GM12872 (cell line): ENCODE data around the gene C1QTNF8.

Source experiments
- TF ChIP-seq, protein P1 (sequence below): IDR thresholded peaks from 3 replicates; pipeline ENCODE4 v1.5.1; 2011; ENCODE audit warnings: low read depth, mild to moderate bottlenecking, low read length, moderate library complexity; ENCODE audit not compliant: insufficient read depth

C1QTNF8 gene

DNA sequence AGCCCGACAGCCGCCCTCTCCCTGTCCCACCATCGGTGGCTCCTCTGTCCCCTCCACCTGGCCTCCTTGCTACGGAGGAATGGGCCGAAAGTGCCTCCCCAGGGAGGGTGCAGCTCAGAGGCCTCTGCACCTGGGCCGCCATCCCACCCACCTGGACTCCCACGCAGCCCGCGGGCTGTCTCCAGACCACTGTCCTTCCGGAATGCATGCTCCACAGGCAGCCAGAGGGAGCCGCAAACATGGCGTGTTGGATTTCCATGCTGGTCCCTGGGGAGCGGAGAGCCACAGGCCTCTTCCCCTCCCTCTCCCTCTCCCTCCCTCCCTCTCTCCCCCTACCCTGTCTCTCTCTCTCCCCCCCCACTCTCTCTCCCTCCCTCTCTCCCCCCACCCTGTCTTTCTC lies 20.5 kb downstream of the C1QTNF8 start:
- TF ChIP-seq, protein P1, sequence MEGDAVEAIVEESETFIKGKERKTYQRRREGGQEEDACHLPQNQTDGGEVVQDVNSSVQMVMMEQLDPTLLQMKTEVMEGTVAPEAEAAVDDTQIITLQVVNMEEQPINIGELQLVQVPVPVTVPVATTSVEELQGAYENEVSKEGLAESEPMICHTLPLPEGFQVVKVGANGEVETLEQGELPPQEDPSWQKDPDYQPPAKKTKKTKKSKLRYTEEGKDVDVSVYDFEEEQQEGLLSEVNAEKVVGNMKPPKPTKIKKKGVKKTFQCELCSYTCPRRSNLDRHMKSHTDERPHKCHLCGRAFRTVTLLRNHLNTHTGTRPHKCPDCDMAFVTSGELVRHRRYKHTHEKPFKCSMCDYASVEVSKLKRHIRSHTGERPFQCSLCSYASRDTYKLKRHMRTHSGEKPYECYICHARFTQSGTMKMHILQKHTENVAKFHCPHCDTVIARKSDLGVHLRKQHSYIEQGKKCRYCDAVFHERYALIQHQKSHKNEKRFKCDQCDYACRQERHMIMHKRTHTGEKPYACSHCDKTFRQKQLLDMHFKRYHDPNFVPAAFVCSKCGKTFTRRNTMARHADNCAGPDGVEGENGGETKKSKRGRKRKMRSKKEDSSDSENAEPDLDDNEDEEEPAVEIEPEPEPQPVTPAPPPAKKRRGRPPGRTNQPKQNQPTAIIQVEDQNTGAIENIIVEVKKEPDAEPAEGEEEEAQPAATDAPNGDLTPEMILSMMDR, result no peak

DNA sequence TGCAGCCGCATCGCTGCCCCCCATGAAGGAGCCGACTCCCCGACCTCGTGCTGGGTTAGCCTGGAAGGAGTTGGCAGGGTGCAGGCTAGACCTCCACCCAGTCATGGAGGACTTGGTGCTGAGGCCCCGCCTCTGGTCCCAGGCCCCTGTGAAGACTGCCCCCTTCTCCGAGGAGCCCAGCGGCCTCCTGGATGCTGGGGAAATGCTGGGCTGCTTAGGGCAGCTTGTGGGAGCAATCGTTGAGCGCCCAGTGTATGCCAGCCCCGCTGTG lies 21.7 kb downstream of the C1QTNF8 start:
- TF ChIP-seq, protein P1, result no peak

DNA sequence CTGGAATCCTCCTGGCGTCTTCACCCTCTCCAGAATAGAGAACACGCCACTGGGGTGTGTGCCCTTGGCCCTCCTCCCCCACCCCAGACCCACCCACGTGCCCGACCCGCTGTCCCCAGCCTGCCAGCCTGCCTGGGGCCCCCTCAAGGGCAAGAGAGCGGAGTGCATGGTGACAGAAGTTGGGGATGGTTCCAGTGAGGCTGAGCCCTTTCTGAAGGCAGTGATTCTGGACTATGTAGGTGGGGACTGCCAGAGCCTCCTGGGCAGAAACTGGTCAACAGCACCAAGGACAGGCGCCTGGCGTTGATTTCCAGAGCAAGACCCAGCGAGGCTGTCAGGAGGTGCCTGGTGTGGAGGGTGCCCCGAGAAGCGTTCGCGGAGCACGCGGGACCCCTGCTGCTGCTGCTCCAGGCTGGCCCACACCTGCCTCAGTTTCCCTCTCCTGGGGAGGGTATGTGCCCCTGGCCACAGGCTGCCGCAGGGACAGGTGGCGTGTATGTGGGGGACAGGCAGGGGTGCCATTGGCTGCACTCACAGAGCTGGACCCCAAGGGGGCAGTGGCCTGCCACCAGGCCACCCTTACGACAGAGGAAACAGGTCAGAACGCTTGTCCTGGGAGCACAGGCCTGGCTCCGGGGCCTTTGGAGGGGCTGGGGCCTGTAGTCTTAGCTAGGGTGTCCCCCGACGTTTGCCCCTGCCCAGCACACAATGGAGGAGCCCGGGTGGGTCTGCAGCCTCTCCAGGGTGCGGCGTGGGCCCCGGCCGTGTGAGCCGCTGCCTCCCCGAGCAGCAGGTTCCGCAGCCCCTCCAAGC lies 22.3 kb downstream of the C1QTNF8 start:
- TF ChIP-seq, protein P1, result no peak

DNA sequence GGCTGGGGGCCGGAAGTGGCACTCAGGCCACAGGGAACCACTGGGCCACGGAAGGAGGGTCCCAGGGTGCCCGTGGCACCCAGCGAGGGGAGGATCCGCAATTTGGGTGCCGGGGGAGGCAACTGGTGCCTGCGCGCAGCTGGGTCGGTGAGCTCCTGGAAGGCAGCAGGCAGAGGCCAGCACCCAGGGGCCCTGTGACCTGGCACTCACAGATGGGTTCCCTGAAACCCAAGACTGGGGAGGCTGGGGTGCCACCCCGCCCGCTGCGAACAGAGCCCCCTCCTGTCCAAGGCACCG lies 22.8 kb downstream of the C1QTNF8 start:
- TF ChIP-seq, protein P1, result no peak

DNA sequence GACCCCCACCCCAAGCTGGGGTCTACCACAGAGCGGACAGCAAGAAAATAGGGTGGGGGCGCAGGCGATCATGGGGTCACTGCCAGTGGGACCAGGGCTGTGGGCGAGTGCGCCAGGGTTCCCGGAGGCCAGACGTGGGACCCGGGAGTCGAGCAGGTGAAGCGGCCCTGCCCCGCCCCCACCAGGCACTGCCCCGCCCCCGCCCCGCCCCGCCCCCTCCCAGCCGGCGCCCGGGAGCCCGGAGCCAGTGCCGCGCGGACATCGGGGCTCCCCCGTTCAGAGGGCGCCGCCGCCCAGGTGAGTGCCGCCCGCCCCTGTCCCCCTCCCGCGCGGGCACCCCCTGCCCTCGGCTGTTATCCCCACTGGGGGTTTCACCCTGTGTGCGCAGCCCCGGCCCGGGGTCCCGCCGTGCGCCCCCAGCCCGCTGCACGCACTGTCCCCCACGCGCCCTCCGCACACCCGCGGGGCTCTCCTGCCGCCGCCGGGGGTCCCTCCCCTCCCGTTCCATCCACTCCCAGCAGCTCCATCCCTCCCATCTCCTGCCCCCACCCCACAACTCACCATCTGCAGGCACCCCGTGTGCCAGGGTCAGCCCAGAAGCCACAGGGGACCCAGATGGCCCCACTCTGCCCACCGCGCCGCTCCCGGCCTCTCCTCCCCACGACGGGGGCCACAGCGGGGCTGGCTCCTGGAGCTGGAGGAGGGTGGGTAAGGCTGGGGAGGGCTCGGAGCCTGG lies 23.4 kb downstream of the C1QTNF8 start, which contains the start of gene SSTR5:
TSS of gene SSTR5 (plus strand) at position 222 of the 736 bp plus-strand sequence. CDS start 6,122 bp downstream, outside the sequence.
- TF ChIP-seq, protein P1, result no peak

DNA sequence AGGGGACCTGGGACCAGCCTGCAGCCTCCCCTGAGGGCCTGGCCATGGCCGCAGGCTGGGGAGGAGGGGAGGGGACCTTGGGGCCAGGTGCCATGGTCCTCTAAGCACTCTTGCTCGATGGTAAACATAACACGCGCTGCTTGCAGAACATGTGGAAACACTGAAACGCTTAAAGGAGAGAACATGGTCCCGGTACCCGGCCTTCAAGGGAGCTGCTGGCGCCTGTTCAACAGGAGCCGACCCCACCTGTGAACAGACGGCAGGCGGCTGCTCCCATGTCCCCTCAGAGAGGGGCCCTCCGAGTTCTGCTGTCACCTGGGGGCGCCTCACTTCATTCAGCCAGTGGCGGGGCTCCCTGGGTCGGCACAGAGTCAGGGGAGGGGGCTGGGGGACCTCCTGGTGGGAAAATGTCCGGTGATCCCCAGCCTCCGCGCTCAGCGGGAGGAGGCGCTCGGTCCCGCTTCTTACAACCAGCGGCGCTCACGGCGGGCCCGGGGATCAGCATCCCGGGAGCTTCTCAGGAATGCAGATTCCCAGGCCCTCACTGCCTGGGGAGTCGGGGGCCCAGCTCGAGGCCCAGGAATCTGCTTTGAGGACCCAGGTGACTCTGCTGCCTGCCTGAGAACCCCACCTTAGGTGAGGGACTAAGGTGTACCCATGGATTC lies 24.4 kb downstream of the C1QTNF8 start:
- TF ChIP-seq, protein P1, result no peak

DNA sequence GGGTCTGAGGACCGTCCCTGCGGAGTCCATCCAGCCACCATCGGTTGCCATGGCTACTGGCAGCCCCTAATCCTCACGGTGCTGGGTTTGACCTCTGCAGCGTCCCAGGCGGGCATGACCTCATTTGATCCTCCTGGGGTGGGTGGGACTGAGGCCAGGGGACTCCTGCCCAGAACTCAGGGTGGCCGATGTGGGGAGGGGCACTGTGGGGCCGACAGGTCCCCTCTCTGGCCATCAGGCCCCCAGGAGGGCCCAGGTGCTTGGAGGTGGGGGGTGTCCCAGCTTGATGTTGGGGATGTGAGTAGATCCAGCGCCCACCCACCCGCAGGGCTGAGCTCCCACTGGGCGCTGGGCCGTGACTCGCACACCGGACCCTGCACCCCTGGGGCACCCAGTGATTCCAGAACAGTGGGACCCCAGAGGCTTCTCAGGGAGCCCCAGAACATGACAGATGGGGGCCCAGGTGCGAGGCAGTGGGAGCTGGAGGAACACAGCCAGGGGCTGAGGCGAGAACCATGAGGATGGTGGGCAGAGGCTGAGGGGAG lies 25.1 kb downstream of the C1QTNF8 start:
- TF ChIP-seq, protein P1, result no peak
